Measurements from ENCODE around the gene RIPK3. TPM values are rescaled to one million over a fixed set of nuclear protein-coding genes. Genes with fewer than 3 reads are reported as not detected.

The RIPK3 gene
- total and polyA plus RNA-seq, 2 experiments from 2014 or later = 0.32 to 1.5 TPM

- Histone ChIP-seq H3K4me1 (ENCODE audit: insufficient read depth) (peaks cover 14% of the 10 kb centered on the region; the same call in 1 of the 2 replicates), H3K4me2 (peak overlapping the region; percentile 99), H3K4me3 (peak overlapping the region; percentile 97), H3K36me3 (ENCODE audit: insufficient read depth) (no peaks in the 10 kb centered on the region), H3K27me3 (ENCODE audit: insufficient read depth) (peaks cover 39% of the 10 kb centered on the region), H3F3A (replicated peaks; ENCODE audit: low read depth) (0 out of 2 replicates have a peak, but pooled peaks cover 4% of the 10 kb centered on the region), H3K9me2 (ENCODE audit: insufficient read depth) (no peaks in the 10 kb centered on the region), H3K79me2 (replicated peaks; ENCODE audit: insufficient read depth) (no peaks in the 10 kb centered on the region), H4K20me1 (replicated peaks; ENCODE audit: insufficient read depth) (no peaks in the 10 kb centered on the region), H3K27ac (ENCODE audit: low read depth) (peak overlapping the region; percentile 92; the same call in 1 of the 2 replicates), H2AFZ (peak overlapping the region; percentile 97; the same call in 1 of the 2 replicates)
- no peak for TF ChIP-seq EZH2phosphoT487 (IDR thresholded peaks at IDR 0.05; ENCODE audit: unreplicated experiment)
- TF ChIP-seq NANOG (IDR thresholded peaks at IDR 0.05; ENCODE audit: borderline replicate concordance) = no peak
- TF ChIP-seq CTCF (conservative IDR thresholded peaks at IDR 0.05; ENCODE audit: low read depth in 2 of 2) = no peak
- no peak for TF ChIP-seq JUNB (IDR thresholded peaks at IDR 0.05; ENCODE audit: unreplicated experiment)
- no peak for TF ChIP-seq EZH2 (IDR thresholded peaks at IDR 0.05; ENCODE audit: low read depth, unreplicated experiment)
- no peak for TF ChIP-seq ETS1 (IDR thresholded peaks at IDR 0.05)
- no peak for TF ChIP-seq REST (IDR thresholded peaks at IDR 0.05; ENCODE audit: unreplicated experiment)
- no peak for TF ChIP-seq POLR2AphosphoS5 (IDR thresholded peaks at IDR 0.05; ENCODE audit: low read depth)
- no peak for TF ChIP-seq ZNF462 (CRISPR knock-in tag; IDR thresholded peaks at IDR 0.05)
- TF ChIP-seq ZNF331 (CRISPR knock-in tag; IDR thresholded peaks at IDR 0.05; ENCODE audit: low read depth) = no peak
- no peak for TF ChIP-seq ZNF114 (CRISPR knock-in tag; IDR thresholded peaks at IDR 0.05)
- no peak for TF ChIP-seq CREB1 (CRISPR knock-in tag; IDR thresholded peaks at IDR 0.05; ENCODE audit: low read depth)
- no peak for TF ChIP-seq STAT1 (IDR thresholded peaks at IDR 0.05; ENCODE audit: unreplicated experiment)
- Mint-ChIP-seq H3K9me3 (no peaks in the 10 kb centered on the region; the same call in 2 of the 3 replicates), H3K36me3 (ENCODE audit: low read depth) (no peaks in the 10 kb centered on the region), H3K4me3 (peak overlapping the region; percentile 80), H3K4me1 (peaks cover 14% of the 10 kb centered on the region), H3K27me3 (ENCODE audit: insufficient read depth, low read depth, poor library complexity) (peaks cover 17% of the 10 kb centered on the region), H3K27ac (no peak overlapping the region)
- ATAC-seq (peak; percentile 0; the same call in 1 of the 3 replicates), DNase-seq (ENCODE audit: low spot score) (no peak)
Measured at GRCh38 chr14:24366413-24366720, 26.6 kb upstream of the RIPK3 start.
